Embryonic facial prominence (tissue), 1 donor: Measurements from ENCODE around the gene PRKCH.

ENCODE experiments used
- DNase-seq: peaks from one replicate; pipeline ENCODE4 v3.0.0-alpha.2; 2016; ENCODE audit errors: extremely low spot score

The PRKCH gene

DNA sequence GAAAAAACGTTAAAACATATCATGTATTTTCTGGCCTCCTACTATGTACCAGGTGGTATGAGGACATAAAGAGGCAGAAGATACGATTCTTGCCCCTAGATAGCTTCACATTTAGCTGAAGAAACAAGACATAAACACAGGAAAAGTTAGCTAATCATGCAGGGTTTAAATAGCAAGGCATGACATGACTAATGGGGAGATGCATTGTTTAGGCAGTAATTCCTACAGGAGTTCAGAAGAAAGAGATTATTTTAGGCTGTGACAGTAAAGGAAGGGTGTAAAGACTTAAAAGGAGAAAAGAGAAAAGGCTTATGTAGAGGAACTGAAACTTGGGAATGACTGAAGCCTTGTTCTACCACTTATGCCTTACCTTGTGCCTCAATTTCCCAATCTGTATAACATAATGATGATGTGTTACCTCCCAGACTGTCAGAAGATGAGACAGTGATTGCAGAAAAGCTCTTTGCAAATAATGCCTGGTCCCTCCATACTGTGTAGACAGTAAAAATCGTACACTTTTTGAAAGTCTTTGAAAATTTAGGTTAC lies 44.4 kb downstream of the PRKCH start:
- no peak for DNase-seq

DNA sequence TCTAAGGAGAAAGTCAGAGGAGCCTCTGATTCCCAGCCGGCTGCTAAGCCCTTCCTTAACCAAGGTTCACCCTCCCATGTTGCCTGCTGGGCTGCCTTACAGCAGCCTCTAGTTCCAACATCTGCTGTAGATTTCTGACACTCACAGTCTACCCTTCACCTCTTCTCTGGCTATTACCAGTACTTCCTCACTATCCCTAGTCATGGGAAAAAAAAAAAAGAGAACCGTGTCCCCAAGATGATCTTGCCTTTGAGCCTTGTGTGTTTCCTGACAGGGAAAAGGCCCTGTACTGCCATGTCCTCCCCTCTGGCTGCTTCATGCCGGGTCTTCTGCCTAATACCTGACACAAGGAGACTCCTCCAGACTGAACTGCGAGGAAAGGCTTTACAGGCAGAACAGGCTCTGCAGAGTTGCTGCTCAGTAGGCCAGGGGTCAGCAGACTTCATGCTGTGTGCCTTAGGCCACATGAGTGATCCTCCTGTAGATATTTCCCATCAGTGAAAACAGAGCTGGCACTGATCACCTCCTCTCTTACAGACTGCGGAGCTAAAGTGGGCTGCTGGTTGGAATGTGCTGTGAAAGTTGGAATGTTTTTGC lies 46.8 kb downstream of the PRKCH start:
- DNase-seq: no peak

DNA sequence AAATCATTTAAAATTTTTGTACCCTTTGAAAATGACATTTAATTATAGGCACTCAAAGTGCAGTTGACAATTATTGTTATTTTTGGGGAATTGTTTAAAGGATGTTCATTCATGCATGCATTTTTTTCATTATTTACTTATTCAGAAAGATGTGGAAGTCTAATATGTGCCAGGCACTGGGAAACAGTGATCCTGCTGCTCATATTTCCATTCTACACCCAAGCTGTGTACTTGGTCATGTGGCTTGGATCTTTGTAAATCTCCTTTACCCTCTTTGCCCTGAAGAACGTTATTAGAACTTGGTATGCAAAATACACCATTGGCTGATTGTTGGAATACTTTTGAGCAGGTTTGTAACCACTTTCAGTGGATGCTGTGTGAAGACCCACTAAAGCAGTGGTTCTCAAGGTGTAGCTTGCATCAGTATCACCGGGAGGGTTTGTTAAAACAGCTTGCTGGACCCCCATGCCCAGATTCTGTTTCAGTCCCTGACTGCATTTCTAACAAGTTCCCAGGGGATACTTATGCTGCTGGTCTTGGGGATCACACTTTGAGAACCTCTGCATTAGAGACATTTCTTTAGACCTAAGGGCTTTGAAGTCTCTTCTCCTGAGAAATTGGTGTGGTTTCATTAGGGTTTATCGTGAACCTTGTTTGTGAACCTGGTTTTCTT lies 47.5 kb downstream of the PRKCH start:
- DNase-seq: no peak

DNA sequence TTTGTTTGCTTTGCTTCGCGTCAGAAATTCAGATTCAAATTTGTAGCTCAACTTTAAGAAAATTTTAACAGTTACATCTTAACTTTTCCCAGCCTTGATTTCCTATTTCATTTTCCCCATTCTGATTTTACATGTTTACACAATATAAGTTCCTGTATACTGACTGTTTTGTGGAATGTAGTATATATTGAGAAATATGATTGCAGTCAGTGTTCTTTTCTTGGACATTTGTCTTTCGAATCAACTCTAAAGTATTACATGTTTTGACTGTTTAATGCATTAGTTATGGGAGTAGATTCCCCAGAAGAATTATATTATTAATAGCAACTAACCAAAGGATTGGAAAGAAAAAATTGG lies 48.1 kb downstream of the PRKCH start:
- DNase-seq: no peak

DNA sequence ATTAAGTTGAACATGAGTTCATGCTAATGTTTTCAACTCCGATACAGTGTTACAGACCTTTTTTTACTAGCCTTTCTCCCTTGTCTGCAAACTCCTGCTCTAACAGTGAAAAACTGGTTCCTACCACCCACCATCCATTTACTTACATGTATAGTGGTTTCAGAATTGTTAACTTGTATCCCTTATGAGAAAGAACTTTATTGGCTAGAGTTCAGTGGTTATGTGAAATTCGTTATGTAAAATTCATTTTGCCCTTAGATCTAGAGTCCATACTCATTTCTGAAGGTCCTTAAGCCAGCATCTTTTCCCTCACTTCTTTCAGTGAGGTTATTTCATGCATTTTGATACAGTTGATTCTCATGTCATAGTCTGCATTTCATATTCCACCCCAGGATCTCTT lies 51.0 kb downstream of the PRKCH start:
- no peak for DNase-seq

DNA sequence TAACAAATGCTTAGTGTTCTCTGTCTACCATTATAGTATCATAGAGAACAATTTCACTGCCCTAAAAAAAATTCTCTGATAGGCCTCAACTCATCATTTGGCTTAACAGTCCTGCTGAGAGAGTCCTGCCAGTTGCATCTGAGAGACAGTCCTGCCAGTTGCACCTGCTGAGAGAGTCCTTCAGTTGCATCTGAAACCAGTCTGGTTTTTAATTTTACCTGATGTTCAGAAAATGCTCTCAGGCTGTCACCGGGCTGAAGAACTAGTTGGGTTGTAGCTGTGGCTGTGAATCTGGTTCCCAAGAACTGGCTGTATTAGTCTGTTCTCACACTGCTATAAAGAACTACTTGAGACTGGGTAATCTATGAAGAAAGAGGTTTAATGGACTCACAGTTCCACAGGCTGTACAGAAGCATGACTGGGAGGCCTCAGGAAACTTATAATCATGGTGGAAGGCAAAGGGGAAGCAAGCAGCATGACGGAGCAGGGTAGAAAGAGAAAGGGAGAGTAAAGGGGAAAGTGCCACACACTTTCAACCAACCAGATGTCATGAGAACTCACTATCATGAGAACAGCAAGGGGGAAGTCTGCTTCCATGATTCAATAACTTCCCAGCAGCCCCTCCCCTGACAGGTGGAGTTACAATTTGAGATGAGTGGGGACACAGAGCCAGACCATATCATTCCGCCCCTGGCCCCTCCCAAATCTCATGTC lies 51.6 kb downstream of the PRKCH start:
- no peak for DNase-seq

DNA sequence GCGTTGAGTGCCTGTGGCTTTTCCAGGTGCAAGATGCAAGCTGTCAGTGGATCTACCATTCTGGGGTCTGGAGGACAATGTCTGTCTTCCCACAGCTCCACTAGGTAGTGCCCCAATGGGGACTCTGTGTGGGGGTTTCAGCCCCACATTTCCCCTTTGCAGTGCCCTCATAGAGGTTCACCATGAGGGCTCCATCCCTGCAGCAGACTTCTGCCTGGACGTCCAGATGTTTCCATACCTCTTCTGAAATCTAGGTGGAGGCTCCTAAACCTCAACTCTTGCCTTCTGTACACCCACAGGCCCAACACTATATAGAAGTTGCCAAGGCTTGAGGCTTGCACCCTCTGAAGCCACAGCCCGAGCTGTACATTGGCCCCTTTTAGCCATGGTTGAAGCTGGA lies 52.9 kb downstream of the PRKCH start:
- no peak for DNase-seq

DNA sequence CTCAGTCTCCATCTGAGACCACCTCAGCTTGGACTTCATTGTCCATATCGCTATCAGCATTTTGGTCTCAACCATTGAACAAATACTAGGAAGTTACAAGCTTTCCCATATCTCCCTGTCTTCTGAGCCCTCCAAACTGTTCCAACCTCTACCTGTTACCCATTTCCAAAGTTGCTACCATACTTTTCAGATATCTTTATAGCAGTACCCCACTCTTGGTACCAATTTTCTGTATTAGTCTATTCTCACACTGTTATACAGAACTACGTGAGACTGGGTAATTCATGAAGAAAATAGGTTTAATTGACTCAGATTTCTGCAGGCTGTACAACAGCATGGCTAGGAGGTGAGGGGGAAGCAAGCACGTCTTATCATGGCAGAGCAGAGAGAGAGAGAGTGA lies 53.8 kb downstream of the PRKCH start:
- DNase-seq: no peak

DNA sequence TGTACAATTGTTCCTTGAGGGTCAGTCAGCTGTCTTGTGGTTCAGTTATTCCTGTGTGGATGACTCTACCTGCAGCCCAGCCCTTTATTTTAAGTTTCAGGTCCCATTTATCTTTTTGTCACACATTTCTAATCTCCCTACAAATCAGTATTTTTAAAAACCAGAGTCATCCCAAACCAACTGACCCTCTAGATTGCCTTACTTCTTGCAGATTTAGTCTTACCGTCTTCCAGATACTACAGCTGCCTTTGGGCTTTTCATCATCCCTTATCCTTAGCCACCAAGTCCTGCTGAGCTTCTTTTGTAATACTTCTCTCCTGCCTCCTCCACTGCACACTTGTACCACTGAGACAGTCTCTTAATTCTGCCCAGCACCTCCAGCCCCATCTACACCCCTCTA lies 54.9 kb downstream of the PRKCH start:
- DNase-seq: no peak

DNA sequence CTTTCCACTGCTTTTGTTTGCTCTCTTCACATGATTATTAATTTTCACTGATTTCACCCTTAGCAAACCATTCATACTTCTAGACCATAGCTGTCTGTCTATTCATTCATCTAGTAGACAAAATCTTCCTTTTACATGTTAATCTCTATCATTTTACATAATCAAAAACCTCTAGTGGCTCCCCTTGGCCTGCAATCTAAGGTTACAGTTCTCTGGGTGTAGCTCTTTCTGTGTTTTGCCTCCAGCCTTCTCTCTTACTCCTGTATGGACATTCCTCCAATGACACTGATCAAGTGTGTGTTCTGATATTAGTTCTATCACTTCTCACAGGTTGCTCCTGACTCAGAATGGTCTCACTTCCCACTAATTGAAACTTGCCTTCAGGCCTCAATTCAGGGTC lies 56.4 kb downstream of the PRKCH start:
- DNase-seq: no peak

DNA sequence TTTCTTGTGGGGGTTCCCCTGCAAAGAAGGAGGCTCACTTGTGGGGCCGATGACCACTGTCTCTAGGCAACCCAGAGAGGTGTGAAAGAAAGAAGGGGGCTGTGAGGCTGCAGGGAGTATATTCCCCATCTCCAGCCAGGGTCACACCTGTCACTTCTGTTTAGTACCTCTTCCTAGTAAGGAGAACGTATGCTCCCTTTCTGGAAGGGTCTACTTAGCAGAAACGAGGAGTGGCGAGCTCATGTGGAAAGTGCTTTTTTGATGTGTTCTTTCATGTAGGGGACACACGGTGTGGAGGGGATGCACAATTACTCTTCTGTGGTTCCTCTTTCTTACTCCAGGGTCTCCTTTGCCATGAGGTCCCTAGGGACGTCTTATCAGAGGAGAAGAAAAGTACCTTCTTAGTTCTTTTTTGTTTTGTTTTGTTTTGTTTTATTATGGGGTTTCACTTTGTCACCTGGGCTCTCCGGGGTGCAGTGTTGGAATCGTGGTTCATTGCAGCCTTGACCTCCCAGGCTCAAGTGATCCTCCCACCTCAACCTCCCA lies 58.3 kb downstream of the PRKCH start:
- DNase-seq: no peak

DNA sequence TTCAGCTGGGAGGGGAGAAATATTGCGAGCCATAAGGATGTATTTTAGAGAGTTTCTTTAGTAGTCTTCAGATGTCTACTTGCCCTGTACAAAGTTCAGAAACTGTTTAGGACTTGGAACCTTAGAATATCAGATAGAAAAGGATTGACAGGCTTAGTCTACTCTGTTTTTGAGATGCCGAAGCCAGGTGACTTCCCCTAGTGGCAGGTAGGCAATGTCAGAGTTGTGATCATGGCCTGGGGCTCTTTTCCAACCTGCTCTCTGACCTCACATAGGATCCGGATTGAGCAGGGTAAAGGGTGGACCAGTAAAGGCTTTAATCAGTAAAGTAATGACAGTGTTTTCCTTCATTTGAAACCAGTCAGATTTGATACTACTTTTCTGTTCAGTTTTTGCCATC lies 59.6 kb downstream of the PRKCH start:
- DNase-seq: no peak

DNA sequence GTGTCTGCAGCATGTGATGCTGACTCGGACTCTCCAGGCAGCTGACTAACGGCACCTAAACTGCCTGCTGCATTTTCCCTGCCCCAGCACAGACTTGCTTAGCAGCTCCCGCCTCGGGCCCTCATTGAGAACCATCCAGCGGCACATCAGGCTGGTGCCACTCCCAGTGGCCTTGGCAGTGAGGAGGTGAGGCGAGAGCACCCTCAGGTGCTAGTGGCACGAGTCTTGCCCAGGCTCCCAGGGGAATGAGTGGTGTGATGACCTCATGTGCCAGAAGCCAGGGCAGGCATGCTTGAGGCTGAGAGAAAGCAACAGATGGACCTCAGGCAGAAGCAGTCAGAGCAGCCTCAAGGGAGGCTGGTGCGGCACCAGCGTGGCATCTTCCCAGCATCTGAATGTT lies 60.2 kb downstream of the PRKCH start:
- no peak for DNase-seq

DNA sequence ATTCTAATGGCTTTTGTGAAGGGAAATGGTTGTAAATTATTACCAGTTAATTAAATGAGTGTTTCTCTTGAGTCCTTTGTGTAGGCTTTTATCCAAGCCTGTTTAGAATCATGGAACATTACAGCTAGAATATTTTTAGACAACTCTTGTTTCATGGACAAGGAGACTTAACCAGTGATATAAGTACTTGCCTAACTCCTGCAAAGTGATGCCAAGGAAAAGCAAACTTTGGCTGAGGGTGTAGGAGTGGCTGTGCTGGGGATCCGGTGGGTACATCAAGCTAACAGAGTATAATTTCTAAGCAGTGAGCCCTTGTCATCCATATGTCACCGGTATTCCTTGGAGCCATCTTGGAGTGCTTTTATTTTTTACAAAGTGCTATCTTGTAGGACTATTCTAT lies 61.5 kb downstream of the PRKCH start:
- no peak for DNase-seq

DNA sequence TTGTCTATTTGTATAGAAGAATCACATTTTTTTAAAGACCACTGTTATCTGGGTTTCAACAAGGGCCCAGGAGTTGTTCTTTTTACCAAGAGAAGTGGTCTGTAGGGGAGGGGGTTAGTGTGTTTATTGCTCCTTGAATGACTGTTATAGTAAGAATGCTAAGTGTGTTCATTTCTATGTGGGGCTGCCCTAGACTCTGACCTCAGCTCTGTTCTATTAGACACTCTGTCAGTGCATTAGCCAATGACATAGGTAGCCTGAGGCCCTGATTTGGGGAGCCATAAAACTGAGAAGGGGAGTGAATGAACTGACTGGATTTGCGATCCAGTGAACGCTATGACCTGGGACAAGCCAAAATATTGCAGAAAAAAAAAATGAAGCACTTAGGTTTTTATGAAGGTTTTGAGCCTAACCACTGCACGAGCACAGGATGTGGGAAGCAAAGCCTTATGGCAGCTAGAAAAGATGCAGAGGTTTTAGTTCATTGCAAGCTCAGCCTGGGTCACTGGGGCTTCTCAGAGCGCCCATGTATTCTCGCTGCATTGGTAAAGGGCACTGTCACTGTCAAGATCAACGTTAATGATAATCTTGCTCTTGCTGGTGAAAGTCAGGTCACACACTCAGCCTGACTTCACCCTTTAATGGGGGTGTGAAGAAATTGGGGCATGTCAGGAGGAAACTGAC lies 63.8 kb downstream of the PRKCH start:
- no peak for DNase-seq

DNA sequence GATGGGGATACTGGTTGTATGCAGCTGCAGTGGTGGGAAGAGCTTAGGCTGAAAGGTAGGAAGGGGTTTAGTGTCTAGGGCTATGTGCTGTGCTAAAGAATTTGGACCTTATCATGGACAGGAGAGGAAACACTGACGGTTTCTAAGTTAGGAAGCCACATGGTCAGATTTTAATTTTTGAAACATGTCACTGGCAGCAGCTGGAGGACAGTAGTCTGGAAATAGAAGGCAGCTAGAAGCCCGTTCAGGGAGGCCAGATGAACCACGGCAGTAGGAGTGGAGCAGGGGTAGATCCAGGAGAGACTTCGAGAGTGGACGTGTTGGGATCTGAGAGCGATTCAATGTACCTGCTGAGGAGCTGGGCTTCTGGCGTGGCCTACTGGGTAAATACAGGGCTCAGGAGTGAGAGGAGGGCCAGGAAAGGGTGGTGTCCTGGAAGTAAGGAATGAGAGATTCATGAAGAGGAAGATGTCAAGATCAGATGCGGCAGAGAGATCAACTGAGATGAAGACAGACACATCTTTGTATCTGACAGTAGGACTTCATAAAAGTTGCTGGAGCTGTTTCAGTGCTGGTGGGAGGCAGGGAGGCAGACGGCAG lies 64.9 kb downstream of the PRKCH start:
- DNase-seq: no peak

DNA sequence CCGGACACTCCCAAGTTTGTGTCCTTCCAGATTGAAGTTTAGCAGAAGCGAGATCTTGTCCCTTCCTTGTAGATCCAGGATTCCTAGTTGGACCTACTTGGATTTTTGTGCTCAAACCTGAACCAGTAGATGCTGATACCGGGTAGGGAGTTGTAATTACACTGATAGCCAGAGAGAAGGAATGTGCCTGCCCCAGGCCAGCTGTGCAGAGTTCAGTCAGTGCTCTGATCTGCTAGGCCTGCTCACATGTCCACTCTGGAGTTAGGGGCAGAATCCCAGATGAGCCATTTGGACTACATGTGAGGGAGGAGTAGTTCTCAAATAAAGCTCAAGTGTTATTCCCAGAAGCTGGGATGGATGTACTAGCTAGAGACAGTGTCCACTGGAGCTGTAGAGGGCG lies 65.7 kb downstream of the PRKCH start:
- no peak for DNase-seq

DNA sequence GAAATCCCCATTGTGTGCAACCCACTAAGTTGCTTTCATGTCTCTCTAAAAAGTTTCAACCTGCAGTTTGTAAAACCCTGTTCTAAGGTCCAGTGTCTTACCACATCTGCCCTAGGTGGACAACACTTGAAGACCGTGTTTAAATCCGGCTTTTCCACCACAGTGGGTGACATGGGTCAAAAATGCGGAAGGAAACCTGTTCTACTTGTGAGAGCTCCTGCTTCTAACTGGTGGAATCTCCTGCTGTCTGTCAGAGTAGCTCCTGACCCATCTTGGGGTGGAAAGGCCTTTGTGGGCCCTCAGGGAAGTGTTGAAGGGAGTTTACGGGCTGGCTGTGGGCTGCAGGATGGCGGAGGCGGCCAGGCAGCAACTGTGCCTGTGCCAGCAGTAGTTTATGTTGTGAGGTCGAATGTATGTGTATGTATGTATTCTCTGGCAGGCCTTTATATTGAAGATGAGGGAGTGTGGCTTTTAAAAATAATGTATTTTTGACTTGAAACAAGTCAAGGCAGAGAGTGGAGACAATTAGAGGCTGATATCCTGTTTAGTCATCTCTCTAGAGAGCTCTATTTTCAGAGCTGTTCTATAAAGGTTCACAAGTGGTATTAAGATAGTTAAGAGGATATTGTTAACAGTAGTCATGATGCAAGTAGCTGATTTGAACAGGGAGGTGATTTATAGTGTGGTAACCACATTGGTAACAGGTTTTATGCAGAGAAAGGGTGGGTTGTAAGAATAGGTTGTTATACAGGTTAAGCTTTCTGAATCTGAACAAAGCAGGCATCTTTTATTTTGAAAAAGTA lies 67.0 kb downstream of the PRKCH start:
- DNase-seq: no peak

DNA sequence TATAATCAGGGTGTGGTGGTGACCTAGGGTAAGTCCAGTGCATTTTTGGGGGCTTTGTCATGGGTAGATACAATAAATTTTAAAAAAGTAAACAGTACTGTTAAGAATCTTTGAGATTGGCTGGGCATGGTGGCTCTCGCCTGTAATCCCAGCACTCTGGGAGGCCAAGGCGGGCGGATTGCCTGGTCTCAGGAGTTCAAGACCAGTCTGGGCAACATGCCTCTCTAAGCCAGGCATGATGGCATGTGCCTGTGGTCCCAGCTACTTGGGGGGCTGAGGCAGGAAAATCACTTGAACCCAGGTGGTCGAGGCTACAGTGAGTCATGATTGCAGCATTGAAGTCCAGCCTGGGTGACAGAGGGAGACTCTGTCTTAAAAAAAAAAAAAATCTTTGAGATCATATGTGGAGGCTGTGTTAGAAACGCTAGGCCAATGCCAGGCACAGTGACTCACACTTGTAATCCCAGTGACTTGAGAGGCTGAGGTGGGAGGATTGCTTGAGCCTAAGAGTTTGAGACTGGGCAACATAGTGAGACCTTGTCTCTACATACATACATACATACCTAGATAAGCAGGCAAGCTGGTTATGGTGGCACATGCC lies 67.7 kb downstream of the PRKCH start:
- DNase-seq: no peak

DNA sequence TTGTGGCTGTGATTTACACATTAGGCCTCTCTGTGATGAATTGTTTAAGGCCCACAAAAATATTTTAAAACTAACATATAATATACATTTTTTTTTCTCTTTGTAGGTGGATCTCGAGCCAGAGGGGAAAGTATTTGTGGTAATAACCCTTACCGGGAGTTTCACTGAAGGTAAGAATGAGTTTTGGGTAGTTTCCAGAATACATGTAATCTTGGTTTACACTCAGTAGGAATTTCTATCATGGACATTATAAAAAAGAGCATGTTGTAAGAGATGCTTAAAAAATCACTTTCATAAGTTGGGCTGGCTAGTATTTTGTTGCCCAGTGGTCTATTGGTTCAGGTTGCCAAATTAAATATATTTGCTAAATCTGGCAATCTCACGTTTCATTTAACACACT lies 69.7 kb downstream of the PRKCH start:
- no peak for DNase-seq

DNA sequence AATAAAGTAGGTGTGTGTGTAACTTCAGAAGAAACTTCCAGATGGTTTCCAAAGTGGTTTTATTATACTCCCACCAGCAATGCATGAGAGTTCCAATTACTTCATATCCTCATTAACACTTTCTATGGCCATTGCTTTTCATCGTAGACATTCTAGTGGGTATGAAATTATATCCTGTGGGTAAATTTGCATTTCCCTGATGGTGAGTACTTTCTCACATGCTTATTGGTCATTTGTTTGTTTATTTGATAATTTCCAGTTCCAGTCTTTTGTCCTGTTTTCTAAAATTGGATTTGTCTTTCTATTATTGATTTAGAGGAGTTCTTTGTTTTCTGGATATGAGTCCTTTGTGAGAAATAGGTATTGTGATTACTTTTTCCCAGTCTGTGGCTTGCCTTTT lies 70.9 kb downstream of the PRKCH start:
- DNase-seq: no peak
